Measurements from ENCODE around the gene LIME1.
A peak's percentile ranks its signal among the peaks of the same experiment; 100 is the strongest.

Gene LIME1

GRCh38 chr20:63739130-63740069 is 2.9 kb downstream of the LIME1 start, which contains the start of gene SLC2A4RG:
SLC2A4RG (plus strand) TSS chr20:63739776; CDS start chr20:63739913, 137 bp downstream.
- no peak for TF ChIP-seq CTCF (IDR thresholded peaks at IDR 0.05; ENCODE audit: borderline replicate concordance, insufficient read depth, low read depth, low read length)

GRCh38 chr20:63740070-63740626 is 3.7 kb downstream of the LIME1 start:
- H3K4me3 ChIP-seq (ENCODE audit: low read depth, low read length), result peak overlapping the region; percentile 56

More at GRCh38 chr20:63739130-63740069, 2.9 kb downstream of the LIME1 start, which contains the start of gene SLC2A4RG:
- peak within 1 kb of the TSS; percentile 56 for H3K4me3 ChIP-seq (ENCODE audit: low read depth, low read length)

GRCh38 chr20:63740627-63741353 is 4.3 kb downstream of the LIME1 start:
- peak overlapping the region; percentile 56 for H3K4me3 ChIP-seq (ENCODE audit: low read depth, low read length)
- no peak for TF ChIP-seq CTCF (IDR thresholded peaks at IDR 0.05; ENCODE audit: borderline replicate concordance, insufficient read depth, low read depth, low read length)

More at GRCh38 chr20:63740070-63740626, 3.7 kb downstream of the LIME1 start:
- TF ChIP-seq CTCF (IDR thresholded peaks at IDR 0.05; ENCODE audit: borderline replicate concordance, insufficient read depth, low read depth, low read length), result no peak

- no peak for TF ChIP-seq CTCF (IDR thresholded peaks at IDR 0.05; ENCODE audit: borderline replicate concordance, insufficient read depth, low read depth, low read length)
- H3K4me3 ChIP-seq (ENCODE audit: low read depth, low read length), result no peak overlapping the region
Measured at GRCh38 chr20:63741354-63741675, 4.9 kb downstream of the LIME1 start.

- H3K4me3 ChIP-seq (ENCODE audit: low read depth, low read length), result no peak overlapping the region
Measured at GRCh38 chr20:63741676-63742380, 5.4 kb downstream of the LIME1 start.

More at GRCh38 chr20:63741676-63742380, 5.4 kb downstream of the LIME1 start:
- no peak for TF ChIP-seq CTCF (IDR thresholded peaks at IDR 0.05; ENCODE audit: borderline replicate concordance, insufficient read depth, low read depth, low read length)

Measured in GM12875 (cell line).